Measurements from ENCODE around the gene TXNDC5.
"Not testable (repeated sequence)": the region's sequence is repeated elsewhere in the genome, so short reads cannot be mapped to it uniquely, and the experiment has no call there.

Gene TXNDC5

GRCh38 chr6:7899101-7899888 lies 11.3 kb downstream of the TXNDC5 start:
- intact Hi-C loops (cut with DNase I): loop anchor here (5.0 kb wide), 1 partner anchor 93 kb away; no protein-coding TSS in a partner anchor
- DNase-seq: peak in 2 of 10 donors; percentile 26 to 75

- DNase-seq: not testable (repeated sequence)
- intact Hi-C loops (cut with DNase I): loop anchor here (5.0 kb wide), 1 partner anchor 94 kb away; no protein-coding TSS in a partner anchor
These were observed 12.4 kb downstream of the TXNDC5 start for GRCh38 chr6:7898193-7898586.

GRCh38 chr6:7897461-7898192 lies 13.0 kb downstream of the TXNDC5 start:
- peak in 1 of 10 donors; percentile 38 for DNase-seq
- intact Hi-C loops (cut with DNase I): loop anchor here (5.0 kb wide), 1 partner anchor 95 kb away; no protein-coding TSS in a partner anchor

DNA sequence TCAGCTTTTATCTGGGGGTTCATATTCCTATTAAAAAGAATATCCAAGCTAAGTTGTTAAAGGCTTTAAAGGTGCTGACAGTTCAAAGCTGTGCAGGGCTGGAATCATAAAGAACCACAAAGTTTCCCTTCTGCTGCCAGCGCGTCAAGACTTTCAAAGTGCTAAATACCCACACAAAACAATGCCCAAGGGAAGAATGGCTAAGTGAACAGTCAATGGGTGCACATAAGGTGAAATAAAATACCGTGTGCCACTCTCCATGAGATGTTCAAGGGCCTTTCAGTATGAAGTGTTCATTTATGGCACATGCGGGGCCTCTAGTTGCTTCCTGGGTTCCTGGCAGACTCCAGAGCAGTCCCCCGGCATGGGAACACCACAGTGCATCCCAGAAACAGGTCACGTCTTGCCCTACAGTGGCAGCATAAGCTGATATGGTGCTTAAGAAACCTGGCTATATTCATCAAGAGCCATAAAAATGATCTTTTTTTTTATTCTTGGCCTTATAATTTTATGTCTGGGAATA lies 14.1 kb downstream of the TXNDC5 start:
- no peak for DNase-seq
- intact Hi-C loops (cut with DNase I): loop anchor here (5.0 kb wide), 1 partner anchor 96 kb away; no protein-coding TSS in a partner anchor

DNA sequence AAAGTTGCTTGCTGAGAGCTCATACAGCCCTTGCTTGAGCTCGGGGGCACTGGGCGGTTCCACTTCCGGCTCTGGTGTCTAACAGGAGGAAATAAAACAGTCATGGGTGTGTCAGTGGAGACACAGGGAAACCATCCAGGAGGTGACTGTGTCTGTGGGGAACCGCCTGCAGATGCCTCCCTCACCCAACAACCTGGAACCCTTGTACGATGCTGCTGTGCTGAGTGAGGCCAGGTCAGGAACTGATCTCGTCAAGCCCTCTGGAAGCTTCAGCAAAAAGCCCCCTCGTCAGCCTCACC lies 15.5 kb downstream of the TXNDC5 start:
- DNase-seq: peak in 1 of 10 donors; percentile 44
- intact Hi-C loops (cut with DNase I): loop anchor here (5.0 kb wide), 1 partner anchor 97 kb away; no protein-coding TSS in a partner anchor

DNA sequence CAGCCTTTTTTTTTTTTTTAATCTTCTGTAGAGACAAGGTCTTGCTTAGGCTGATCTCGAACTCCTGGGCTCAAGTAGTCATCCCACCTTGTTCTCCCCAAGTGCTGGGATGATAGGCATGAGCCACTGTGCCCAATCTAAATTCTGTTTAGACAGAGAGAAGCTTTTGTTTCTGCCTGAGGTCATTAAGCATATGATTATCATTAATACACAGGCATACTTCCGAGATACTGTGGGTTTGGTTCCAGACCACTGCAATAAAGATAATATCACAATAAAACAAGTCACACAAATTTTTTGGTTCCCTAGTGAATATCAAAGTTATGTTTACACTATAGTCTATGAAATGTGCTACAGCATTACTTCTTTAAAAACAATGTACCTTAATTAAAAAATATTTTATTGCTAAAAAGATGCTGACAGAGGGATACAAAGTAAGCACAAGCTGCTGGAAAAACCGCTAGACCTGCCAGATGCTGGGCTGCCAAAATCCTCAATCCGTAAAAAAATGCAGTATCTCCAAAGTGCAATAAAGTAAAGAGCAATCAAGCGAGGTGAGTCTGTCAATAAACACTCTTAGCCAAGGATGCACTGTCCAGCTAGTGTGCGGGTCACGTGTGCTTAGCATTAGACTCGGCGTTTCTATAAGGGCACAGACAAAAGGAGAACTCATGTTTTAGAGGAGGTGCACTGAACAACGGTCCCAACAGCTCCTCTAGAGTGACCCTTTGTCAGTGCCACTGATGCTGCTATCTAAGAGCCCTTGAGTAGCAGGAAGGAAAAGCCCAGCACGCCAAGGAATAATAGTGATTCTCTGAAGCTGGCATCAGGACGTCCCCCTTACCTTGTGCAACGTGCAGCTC lies 16.1 kb downstream of the TXNDC5 start:
- intact Hi-C loops (cut with DNase I): loop anchor here (5.0 kb wide), 1 partner anchor 98 kb away; no protein-coding TSS in a partner anchor
- no peak for DNase-seq

GRCh38 chr6:7893342-7893741 lies 17.2 kb downstream of the TXNDC5 start:
- no peak for DNase-seq
- intact Hi-C loops (cut with DNase I): no loop called here

- intact Hi-C loops (cut with DNase I); DNase-seq: not testable (repeated sequence)
These were observed 18.2 kb downstream of the TXNDC5 start for GRCh38 chr6:7892367-7892766.

DNA sequence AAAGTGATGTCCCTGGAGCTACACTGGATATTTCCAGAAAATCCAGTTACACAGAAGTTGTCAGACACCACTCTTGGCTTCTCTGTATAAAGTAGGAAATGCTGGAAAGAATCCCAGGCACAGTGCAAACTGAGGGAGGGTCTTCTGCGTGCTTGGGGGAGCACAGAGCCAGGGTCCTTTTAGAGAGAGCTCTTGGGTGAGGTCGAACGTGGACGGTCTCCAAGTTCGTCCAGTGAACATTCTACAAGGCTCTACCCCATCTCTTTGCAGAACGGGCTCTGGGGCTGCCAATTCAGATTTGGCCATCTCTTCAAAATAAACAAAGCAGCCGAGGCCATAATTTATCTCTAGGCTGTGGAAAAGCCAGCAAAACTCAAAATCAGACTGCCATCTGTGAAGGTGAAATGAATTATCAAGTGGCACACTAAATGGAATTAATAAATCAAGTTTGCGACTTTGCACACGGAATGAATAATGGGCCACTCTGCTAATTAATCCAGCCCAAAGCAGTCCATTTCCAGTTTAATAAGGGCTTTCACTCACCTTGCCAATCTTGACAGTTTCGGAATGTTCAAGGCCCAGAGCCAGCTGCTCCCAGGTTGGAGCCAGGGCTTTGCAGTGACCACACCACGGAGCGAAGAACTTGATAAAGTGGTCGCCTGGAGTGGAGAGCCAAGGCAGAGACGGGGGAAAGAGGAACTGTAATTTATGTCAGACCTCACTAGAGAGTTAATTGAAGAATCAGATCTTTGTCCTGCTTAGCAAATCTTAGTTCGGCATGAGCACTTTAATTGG lies 19.3 kb downstream of the TXNDC5 start:
- intact Hi-C loops (cut with DNase I): no loop called here
- DNase-seq: no peak

GRCh38 chr6:7888587-7889357 lies 21.8 kb downstream of the TXNDC5 start:
- peak in 1 of 10 donors; percentile 62 for DNase-seq
- intact Hi-C loops (cut with DNase I): no loop called here

DNA sequence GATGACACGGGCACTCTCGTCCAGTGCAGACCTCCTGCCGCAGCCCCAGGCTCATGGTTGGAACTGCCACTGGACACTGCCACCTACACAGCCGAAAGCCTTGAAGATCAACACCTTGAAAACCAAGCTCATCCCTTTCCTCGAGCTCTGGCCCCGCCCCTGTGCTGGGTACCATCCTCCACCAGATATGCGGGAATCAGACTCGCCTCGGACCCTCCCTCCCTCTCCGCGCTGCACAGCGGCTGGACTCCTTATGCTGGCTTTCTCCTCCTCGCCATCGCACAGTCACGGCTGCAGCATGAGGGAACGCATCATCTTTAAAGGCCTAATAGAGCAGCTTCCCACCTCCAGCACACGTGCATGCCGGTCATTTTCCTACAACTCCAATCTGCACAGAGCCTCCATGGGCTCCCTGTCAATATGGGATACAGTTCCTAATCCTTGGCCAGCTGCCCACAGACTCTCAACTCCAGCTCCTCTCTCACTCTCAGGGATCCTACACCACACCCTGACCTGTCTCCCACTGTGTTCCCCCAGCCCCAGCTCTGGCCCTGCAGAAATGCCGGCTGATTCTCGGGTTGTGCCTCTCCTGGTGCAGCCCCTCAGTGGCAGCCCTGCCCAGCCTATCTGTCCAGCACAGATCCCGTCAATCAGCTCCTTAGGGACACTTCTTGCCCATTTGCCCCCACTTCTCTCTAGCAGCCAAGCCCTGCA lies 23.2 kb downstream of the TXNDC5 start:
- peak in 1 of 10 donors; percentile 79 for DNase-seq
- intact Hi-C loops (cut with DNase I): no loop called here

GRCh38 chr6:7886132-7886531 lies 24.5 kb downstream of the TXNDC5 start:
- intact Hi-C loops (cut with DNase I): no loop called here
- DNase-seq: peak in 1 of 10 donors; percentile 49

- intact Hi-C loops (cut with DNase I): no loop called here
- DNase-seq: no peak
These were observed 27.2 kb downstream of the TXNDC5 start for GRCh38 chr6:7883381-7883780.

DNA sequence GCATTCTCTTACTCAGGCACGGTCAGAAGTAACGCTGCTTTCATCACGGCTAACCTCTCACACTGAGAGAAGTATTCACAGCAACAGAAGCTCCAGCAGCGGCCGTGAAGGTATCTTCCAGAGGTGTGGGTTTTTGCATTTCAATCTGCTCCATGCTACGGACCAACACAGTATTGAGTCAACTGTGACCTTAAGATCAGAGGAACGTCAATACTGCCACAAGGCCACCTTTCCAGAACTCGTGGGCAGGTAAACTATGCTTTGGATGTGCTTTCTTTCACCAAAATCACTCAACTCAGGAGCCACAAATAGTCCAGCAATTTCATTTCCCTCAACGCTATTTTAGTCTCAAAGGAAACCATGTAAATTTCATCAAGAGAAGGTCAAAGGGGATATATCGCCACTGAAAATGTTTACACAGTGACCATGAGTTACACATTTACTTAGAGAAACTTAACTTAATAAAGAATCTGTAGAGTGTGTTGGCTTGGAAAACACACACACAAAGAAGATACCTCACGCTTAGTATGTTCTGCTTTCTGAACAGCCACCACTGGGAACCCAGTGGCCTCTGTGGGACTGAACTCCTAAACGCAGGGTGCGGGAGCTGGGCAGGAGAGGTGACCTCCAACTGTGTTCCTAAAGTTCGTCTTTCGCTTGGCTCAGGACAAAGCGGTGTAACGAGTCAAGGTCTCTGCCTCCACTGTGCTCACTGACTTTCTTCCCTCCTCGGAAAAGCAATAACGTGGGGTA lies 27.9 kb downstream of the TXNDC5 start:
- peak in 1 of 10 donors; percentile 41 for DNase-seq
- intact Hi-C loops (cut with DNase I): no loop called here

- DNase-seq: no peak
- intact Hi-C loops (cut with DNase I): no loop called here
These were observed 28.7 kb downstream of the TXNDC5 start for GRCh38 chr6:7881765-7882500.

DNA sequence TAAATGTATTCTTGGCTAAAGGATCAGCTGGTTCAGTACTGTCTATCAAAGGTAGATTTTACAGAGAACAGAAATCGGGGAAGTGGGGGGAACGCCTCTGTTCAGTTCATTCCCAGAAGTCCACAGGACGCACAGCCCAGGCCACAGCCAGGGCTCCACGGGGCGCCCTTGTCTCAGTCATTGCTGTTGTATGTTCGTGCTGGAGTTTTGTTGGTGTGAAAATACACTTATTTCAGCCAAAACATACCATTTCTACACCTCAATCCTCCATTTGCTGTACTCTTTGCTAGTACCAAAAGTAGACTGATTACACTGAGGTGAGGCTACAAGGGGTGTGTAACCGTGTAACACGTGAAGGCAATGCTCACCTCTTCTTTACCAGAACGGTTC lies 29.9 kb downstream of the TXNDC5 start:
- peak in 1 of 10 donors; percentile 54 for DNase-seq
- intact Hi-C loops (cut with DNase I): no loop called here

Data from posterior cingulate gyrus (tissue), 11 donors.